Ascending aorta (tissue), 2 donors: ENCODE results near the gene GGCT. TPM values are rescaled to one million over a fixed set of nuclear protein-coding genes. Genes with fewer than 3 reads are reported as not detected.

ENCODE experiments used
- DNase-seq, 2 donors: peaks; one replicate each; pipeline ENCODE4 v3.0.0-alpha.2; 2019; ENCODE audit warnings: low spot score in 2 of 2
- H3K27ac ChIP-seq, 2 donors: fragments of 200-600 bp; sonication (generic); one replicate each; pipeline ENCODE4 v1.5.1; 2016 to 2017; ENCODE audit warnings: mild to moderate bottlenecking in 1 of 2
- H3K27me3 ChIP-seq: fragments of 200-600 bp; sonication (generic); one replicate; pipeline ENCODE4 v1.5.1; 2017
- H3K36me3 ChIP-seq, 2 donors: fragments of 200-600 bp; sonication (generic); one replicate each; pipeline ENCODE4 v1.5.1; 2016
- H3K4me1 ChIP-seq, 2 donors: fragments of 200-600 bp; sonication (generic); one replicate each; pipeline ENCODE4 v1.5.1; 2016 to 2017; ENCODE audit warnings: mild to moderate bottlenecking in 1 of 2
- H3K4me3 ChIP-seq, 2 donors: fragments of 200-600 bp; sonication (generic); one replicate each; pipeline ENCODE4 v1.5.1; 2016 to 2017; ENCODE audit warnings: mild to moderate bottlenecking in 1 of 2
- H3K9me3 ChIP-seq, 2 donors: fragments of 200-600 bp; sonication (generic); one replicate each; pipeline ENCODE4 v1.5.1; 2016
- intact Hi-C: fragments of 100-400 bp; cut with DNase I; formaldehyde crosslinking; loops from one replicate; pipeline ENCODE4 v1.15.1; 2023
- total RNA-seq: library from RNA; depleted of rRNA; stranded (reverse); fragments of >200 nt; gene quantifications from one replicate; pipeline ENCODE4 v1.1.0, GENCODE V29; 2016
- TF ChIP-seq, protein P1 (sequence below), 3 experiments: fragments of 200-600 bp in 2 of 3; fragments of 450-650 bp in 1 of 3; sonication (generic) in 2 of 3; IDR thresholded peaks; one replicate each; pipeline ENCODE4 v1.5.1; 2016 to 2019; ENCODE audit warnings: antibody characterized with exemption in 3 of 3, mild to moderate bottlenecking in 1 of 3, moderate library complexity in 1 of 3

GGCT gene
- total RNA-seq, 1 donor from 2014 or later, result 0.43 TPM

DNA sequence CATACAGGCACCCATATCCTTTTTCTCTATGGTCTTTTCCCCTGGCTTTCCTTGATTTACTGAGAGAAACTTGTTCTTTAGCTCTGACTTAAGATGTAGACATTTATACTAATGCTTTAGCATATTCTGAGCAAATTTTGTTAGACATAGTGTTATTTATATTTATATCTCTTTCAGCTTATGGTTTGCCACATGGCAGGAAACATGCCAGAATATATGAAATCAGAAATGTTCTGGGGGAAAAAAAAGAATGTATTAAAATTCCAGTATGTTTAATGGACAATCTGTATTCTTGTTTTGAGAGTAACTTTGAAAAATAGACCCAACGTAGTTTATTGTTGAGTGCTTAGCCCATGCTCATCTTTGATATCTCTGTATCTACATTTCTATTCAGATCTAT lies 10.1 kb upstream of the GGCT start:
- Histone ChIP-seq H3K9me3 (no peaks in the 10 kb centered on the region), H3K4me1 (no peaks in the 10 kb centered on the region), H3K4me3 (no peak overlapping the region), H3K36me3 (no peaks in the 10 kb centered on the region), H3K27ac (no peak overlapping the region), H3K27me3 (no peaks in the 10 kb centered on the region)
- intact Hi-C loops, result no loop called here
- TF ChIP-seq, protein P1, sequence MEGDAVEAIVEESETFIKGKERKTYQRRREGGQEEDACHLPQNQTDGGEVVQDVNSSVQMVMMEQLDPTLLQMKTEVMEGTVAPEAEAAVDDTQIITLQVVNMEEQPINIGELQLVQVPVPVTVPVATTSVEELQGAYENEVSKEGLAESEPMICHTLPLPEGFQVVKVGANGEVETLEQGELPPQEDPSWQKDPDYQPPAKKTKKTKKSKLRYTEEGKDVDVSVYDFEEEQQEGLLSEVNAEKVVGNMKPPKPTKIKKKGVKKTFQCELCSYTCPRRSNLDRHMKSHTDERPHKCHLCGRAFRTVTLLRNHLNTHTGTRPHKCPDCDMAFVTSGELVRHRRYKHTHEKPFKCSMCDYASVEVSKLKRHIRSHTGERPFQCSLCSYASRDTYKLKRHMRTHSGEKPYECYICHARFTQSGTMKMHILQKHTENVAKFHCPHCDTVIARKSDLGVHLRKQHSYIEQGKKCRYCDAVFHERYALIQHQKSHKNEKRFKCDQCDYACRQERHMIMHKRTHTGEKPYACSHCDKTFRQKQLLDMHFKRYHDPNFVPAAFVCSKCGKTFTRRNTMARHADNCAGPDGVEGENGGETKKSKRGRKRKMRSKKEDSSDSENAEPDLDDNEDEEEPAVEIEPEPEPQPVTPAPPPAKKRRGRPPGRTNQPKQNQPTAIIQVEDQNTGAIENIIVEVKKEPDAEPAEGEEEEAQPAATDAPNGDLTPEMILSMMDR (IDR thresholded peaks at IDR 0.05), result no peak
- no peak for DNase-seq

DNA sequence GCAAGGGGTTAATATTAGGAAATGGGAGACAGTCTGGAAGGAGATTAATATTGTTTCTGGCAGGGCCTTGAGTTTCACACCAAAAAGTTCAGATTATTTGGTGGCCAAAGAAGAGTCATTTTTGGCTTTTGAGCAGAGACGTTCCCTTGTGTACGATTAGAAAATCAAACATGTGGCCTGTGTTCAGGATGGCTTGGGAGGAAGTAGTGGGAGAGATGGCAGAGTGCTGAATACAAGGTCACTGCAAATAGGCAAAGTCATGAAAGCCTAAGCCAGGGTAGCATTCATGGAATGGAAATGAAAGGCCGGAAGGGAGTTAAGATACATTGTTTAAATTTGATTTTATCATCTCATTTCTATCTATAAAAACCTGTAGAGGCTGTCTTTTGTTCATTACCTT lies 9.5 kb upstream of the GGCT start:
- no peaks in the 10 kb centered on the region for H3K9me3 ChIP-seq
- H3K4me3 ChIP-seq, result no peak overlapping the region
- no peaks in the 10 kb centered on the region for H3K4me1 ChIP-seq
- no peak for DNase-seq
- H3K27ac ChIP-seq, result no peak overlapping the region
- H3K36me3 ChIP-seq, result no peaks in the 10 kb centered on the region
- no peaks in the 10 kb centered on the region for H3K27me3 ChIP-seq
- intact Hi-C loops, result no loop called here
- TF ChIP-seq, protein P1 (IDR thresholded peaks at IDR 0.05), result no peak

DNA sequence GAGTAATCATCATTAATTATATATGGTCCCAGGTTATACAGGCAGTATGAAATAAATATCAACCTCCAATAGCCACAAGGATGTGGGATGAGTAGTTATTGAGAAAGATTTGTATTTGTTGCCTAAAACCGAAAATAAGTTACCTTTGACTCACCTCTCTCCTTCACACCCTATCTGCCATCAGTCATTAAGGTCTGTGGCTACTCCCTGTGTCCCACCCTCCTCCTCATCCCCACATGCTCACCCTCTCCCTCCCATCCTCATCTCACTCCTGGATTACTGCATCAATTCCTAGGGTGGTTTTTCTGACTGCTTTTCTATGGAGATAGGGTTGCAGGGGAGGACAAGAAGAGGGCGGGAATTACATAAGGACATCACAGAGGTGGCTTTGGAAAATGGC lies 9.1 kb upstream of the GGCT start:
- Histone ChIP-seq H3K27ac (no peak overlapping the region), H3K36me3 (no peaks in the 10 kb centered on the region), H3K27me3 (no peaks in the 10 kb centered on the region), H3K4me3 (no peak overlapping the region), H3K9me3 (no peaks in the 10 kb centered on the region), H3K4me1 (no peaks in the 10 kb centered on the region)
- TF ChIP-seq, protein P1 (IDR thresholded peaks at IDR 0.05), result no peak
- no peak for DNase-seq
- intact Hi-C loops, result no loop called here

DNA sequence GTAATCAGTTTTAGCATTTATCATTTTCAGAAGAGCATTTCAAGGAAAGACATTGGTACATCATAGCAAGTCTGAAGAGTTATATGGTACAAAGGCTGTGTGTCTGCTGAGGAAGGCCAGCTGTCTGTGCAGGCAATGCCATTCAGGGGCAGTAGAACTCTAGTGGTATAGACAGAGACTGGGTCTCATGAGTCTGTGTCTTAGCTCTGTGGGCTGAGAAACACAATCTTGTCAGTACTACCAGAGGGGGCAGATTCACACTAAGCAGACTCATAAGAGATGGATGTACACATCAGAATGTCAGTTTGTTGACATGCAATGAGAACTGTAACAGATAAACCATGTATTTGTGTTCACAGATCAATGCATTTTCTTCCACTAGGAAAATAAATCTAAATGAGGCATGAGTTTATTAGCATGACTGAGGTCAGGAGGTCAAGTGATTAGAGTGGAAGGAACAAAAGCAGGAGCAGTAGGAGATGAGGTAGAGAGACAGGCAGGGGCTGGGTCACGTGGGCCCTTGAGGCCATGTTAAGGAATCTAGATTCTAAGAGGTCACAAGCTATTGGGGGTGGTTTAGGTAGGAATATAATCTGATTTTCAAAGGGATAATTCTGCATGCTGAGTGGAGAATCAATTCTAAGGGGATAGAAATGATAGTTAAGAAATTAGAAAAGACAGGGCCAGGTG lies 7.5 kb upstream of the GGCT start:
- no peak overlapping the region for H3K27ac ChIP-seq
- no peak overlapping the region for H3K4me3 ChIP-seq
- intact Hi-C loops, result no loop called here
- no peaks in the 10 kb centered on the region for H3K36me3 ChIP-seq
- H3K4me1 ChIP-seq, result no peaks in the 10 kb centered on the region
- TF ChIP-seq, protein P1 (IDR thresholded peaks at IDR 0.05), result no peak
- H3K9me3 ChIP-seq, result no peaks in the 10 kb centered on the region
- DNase-seq, result no peak
- no peaks in the 10 kb centered on the region for H3K27me3 ChIP-seq

DNA sequence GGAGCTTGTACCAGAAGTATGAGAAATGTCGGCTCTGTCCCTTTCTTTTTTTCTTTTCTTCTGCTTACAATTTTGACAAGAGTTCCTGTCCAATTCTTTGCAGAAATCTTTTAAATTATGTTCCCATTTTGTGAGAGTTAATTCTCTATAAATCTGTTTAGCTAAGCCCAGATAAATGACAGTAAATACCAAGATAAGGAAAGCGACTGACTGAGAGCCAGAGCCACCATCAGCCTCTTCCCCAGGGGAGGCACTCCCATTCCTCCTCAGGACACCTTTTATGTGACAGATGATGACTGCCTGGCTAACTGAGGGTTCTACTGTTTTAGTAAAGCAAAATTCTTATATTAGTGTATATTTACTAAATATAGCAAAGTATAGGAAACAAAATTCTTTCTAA lies 6.9 kb upstream of the GGCT start:
- H3K27ac ChIP-seq, result no peak overlapping the region
- no peaks in the 10 kb centered on the region for H3K4me1 ChIP-seq
- H3K4me3 ChIP-seq, result no peak overlapping the region
- intact Hi-C loops, result no loop called here
- TF ChIP-seq, protein P1 (IDR thresholded peaks at IDR 0.05), result no peak
- no peak for DNase-seq
- no peaks in the 10 kb centered on the region for H3K9me3 ChIP-seq
- no peaks in the 10 kb centered on the region for H3K36me3 ChIP-seq
- H3K27me3 ChIP-seq, result no peaks in the 10 kb centered on the region
